Measurements from ENCODE around the gene UBTD2. TPM values are rescaled to one million over a fixed set of nuclear protein-coding genes. Genes with fewer than 3 reads are reported as not detected.
"Not testable (repeated sequence)": the region's sequence is repeated elsewhere in the genome, so short reads cannot be mapped to it uniquely, and the experiment has no call there.

The UBTD2 gene
- total RNA-seq, 1 experiment from 2014 or later, result 18.3 TPM

DNA sequence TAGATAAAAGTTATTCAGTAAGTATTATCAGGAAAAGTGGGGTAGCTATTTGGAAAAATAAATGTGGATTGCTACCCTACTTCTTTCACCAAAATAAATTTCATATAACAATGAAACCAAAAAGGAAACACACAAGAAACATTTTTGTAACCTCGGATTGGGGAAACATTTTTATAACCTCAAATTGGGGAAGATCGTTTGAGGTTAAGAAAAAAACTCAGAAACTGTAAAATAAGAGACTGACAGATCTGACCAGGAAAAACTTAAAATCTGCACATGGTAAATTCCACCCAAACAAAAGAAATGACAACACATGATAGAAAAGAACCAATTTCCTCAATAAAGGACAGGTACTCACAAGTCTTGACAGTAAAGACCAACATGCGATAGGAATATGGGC, 76.1 kb downstream of the UBTD2 start:
- H3K27me3 ChIP-seq (replicated peaks; ENCODE audit: insufficient read depth, low read depth, low read length, poor library complexity), result no peaks in the 10 kb centered on the region
- TF ChIP-seq CTCF (conservative IDR thresholded peaks at IDR 0.05; ENCODE audit: low read depth, low read length) (no peak), EZH2 (IDR thresholded peaks at IDR 0.05; ENCODE audit: borderline replicate concordance, low read depth, low read length, poor library complexity, severe bottlenecking) (no peak)
- no peak overlapping the region for H3K4me3 ChIP-seq (ENCODE audit: low read depth, low read length, poor library complexity, severe bottlenecking)
- H3K9me3 ChIP-seq (ENCODE audit: low read depth, low read length, poor library complexity, severe bottlenecking), result no peaks in the 10 kb centered on the region
- H3K4me1 ChIP-seq (ENCODE audit: insufficient read depth, low read length, poor library complexity, severe bottlenecking), result no peaks in the 10 kb centered on the region
- CTCF ChIA-PET, result no interaction called here
- no peak overlapping the region for H3K27ac ChIP-seq (ENCODE audit: low read depth, low read length, poor library complexity, severe bottlenecking)
- BruUV-seq (replicated peaks), result no TSS peak
- intact Hi-C loops (cut with micrococcal nuclease; ENCODE audit: unreplicated experiment), result no loop called here
- no peak for DNase-seq (ENCODE audit: low spot score)
- H3K36me3 ChIP-seq (ENCODE audit: insufficient read depth, low read length, poor library complexity, severe bottlenecking), result peaks cover 11% of the 10 kb centered on the region
- POLR2A ChIA-PET (ENCODE audit: low non-redundant PET), result no interaction called here

- POLR2A ChIA-PET (ENCODE audit: low non-redundant PET); CTCF ChIA-PET; intact Hi-C loops (cut with micrococcal nuclease; ENCODE audit: unreplicated experiment): not testable (repeated sequence)
Measured at GRCh38 chr5:172205984-172206383, 77.6 kb downstream of the UBTD2 start.

GRCh38 chr5:172200476-172200875, 83.1 kb downstream of the UBTD2 start:
- POLR2A ChIA-PET (ENCODE audit: low non-redundant PET), result no interaction called here
- CTCF ChIA-PET, result no interaction called here
- H3K36me3 ChIP-seq (ENCODE audit: insufficient read depth, low read length, poor library complexity, severe bottlenecking), result no peaks in the 10 kb centered on the region
- H3K4me1 ChIP-seq (ENCODE audit: insufficient read depth, low read length, poor library complexity, severe bottlenecking), result no peaks in the 10 kb centered on the region
- intact Hi-C loops (cut with micrococcal nuclease; ENCODE audit: unreplicated experiment), result no loop called here
- no TSS peak for BruUV-seq (replicated peaks)
- no peak for TF ChIP-seq EZH2 (IDR thresholded peaks at IDR 0.05; ENCODE audit: borderline replicate concordance, low read depth, low read length, poor library complexity, severe bottlenecking)
- no peak for TF ChIP-seq CTCF (conservative IDR thresholded peaks at IDR 0.05; ENCODE audit: low read depth, low read length)
- no peak overlapping the region for H3K4me3 ChIP-seq (ENCODE audit: low read depth, low read length, poor library complexity, severe bottlenecking)
- H3K27ac ChIP-seq (ENCODE audit: low read depth, low read length, poor library complexity, severe bottlenecking), result no peak overlapping the region
- H3K27me3 ChIP-seq (replicated peaks; ENCODE audit: insufficient read depth, low read depth, low read length, poor library complexity), result no peaks in the 10 kb centered on the region
- H3K9me3 ChIP-seq (ENCODE audit: low read depth, low read length, poor library complexity, severe bottlenecking), result no peaks in the 10 kb centered on the region
- no peak for DNase-seq (ENCODE audit: low spot score)

More at GRCh38 chr5:172205984-172206383, 77.6 kb downstream of the UBTD2 start:
- not testable (repeated sequence) for H3K36me3 ChIP-seq (ENCODE audit: insufficient read depth, low read length, poor library complexity, severe bottlenecking); H3K27me3 ChIP-seq (replicated peaks; ENCODE audit: insufficient read depth, low read depth, low read length, poor library complexity); H3K4me1 ChIP-seq (ENCODE audit: insufficient read depth, low read length, poor library complexity, severe bottlenecking); H3K9me3 ChIP-seq (ENCODE audit: low read depth, low read length, poor library complexity, severe bottlenecking); H3K27ac ChIP-seq (ENCODE audit: low read depth, low read length, poor library complexity, severe bottlenecking); BruUV-seq (replicated peaks); H3K4me3 ChIP-seq (ENCODE audit: low read depth, low read length, poor library complexity, severe bottlenecking); DNase-seq (ENCODE audit: low spot score)

DNA sequence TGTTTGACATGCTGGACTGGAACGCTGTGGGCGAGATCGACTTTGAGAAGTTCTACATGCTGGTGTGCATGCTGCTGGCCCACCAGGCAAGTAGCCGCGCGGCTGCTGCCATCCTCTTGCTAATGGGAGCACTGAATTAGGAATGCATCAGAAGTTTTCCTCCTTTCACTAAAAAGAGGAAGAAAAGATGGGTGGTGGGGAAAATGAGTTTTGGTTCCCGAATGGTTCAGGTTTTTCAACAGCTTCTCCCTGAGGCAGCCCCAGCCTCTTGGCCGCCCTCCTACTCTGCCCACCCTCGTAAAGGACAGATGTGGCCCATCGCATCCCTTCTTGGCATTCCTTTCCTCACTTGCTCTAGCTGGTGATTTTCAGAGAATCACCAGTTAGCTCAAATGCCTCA, 84.1 kb downstream of the UBTD2 start:
- H3K4me3 ChIP-seq (ENCODE audit: low read depth, low read length, poor library complexity, severe bottlenecking), result no peak overlapping the region
- no peaks in the 10 kb centered on the region for H3K27me3 ChIP-seq (replicated peaks; ENCODE audit: insufficient read depth, low read depth, low read length, poor library complexity)
- intact Hi-C loops (cut with micrococcal nuclease; ENCODE audit: unreplicated experiment), result no loop called here
- ChIA-PET POLR2A (ENCODE audit: low non-redundant PET) (no interaction called here), CTCF (no interaction called here)
- no peaks in the 10 kb centered on the region for H3K36me3 ChIP-seq (ENCODE audit: insufficient read depth, low read length, poor library complexity, severe bottlenecking)
- TF ChIP-seq EZH2 (IDR thresholded peaks at IDR 0.05; ENCODE audit: borderline replicate concordance, low read depth, low read length, poor library complexity, severe bottlenecking) (no peak), CTCF (conservative IDR thresholded peaks at IDR 0.05; ENCODE audit: low read depth, low read length) (no peak)
- H3K4me1 ChIP-seq (ENCODE audit: insufficient read depth, low read length, poor library complexity, severe bottlenecking), result no peaks in the 10 kb centered on the region
- H3K9me3 ChIP-seq (ENCODE audit: low read depth, low read length, poor library complexity, severe bottlenecking), result no peaks in the 10 kb centered on the region
- no peak overlapping the region for H3K27ac ChIP-seq (ENCODE audit: low read depth, low read length, poor library complexity, severe bottlenecking)
- DNase-seq (ENCODE audit: low spot score), result no peak
- no TSS peak for BruUV-seq (replicated peaks)

DNA sequence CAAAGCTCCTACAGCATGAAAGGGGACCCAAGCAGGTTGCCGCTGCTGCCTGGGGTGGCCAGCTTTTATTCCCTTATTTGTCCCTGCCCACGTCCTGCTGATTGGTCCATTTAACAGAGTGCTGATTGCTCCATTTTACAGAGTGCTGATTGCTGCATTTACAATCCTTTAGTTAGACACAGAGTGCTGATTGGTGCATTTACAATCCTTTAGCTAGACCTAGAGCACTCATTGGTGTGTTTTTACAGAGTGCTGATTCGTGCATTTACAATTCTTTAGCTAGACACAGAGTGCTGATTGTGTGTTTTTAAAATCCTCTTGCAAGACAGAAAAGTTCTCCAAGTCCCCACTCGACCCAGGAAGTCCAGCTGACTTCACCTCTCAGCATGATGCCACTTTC, 85.8 kb downstream of the UBTD2 start:
- H3K27ac ChIP-seq (ENCODE audit: low read depth, low read length, poor library complexity, severe bottlenecking); POLR2A ChIA-PET (ENCODE audit: low non-redundant PET); DNase-seq (ENCODE audit: low spot score); BruUV-seq (replicated peaks); H3K27me3 ChIP-seq (replicated peaks; ENCODE audit: insufficient read depth, low read depth, low read length, poor library complexity); H3K4me1 ChIP-seq (ENCODE audit: insufficient read depth, low read length, poor library complexity, severe bottlenecking); intact Hi-C loops (cut with micrococcal nuclease; ENCODE audit: unreplicated experiment); H3K9me3 ChIP-seq (ENCODE audit: low read depth, low read length, poor library complexity, severe bottlenecking); CTCF ChIA-PET; H3K36me3 ChIP-seq (ENCODE audit: insufficient read depth, low read length, poor library complexity, severe bottlenecking); H3K4me3 ChIP-seq (ENCODE audit: low read depth, low read length, poor library complexity, severe bottlenecking): not testable (repeated sequence)

Measured in A673 (cell line).